Transverse colon (tissue), 4 donors: ENCODE measurements around the gene PDCD1.

ENCODE experiments used
- CTCF ChIP-seq, 5 experiments: fragments of 200-600 bp in 3 of 5; fragments of 450-650 bp in 2 of 5; sonication (generic) in 3 of 5; IDR thresholded peaks; 1 replicate in 2 of 5; 2 replicates in 3 of 5; pipeline ENCODE4 v1.5.1; 2016 to 2017; ENCODE audit warnings: antibody characterized with exemption in 5 of 5, inconsistent platforms in 3 of 5, mild to moderate bottlenecking in 2 of 5, moderate library complexity in 1 of 5
- POLR2A ChIP-seq: fragments of 450-650 bp; IDR thresholded peaks from one replicate; pipeline ENCODE4 v1.6.1; 2016; ENCODE audit warnings: antibody characterized with exemption, mild to moderate bottlenecking, moderate library complexity
- POLR2AphosphoS5 ChIP-seq, 3 donors: sonication (generic); formaldehyde crosslinking; IDR thresholded peaks; one replicate each; pipeline ENCODE4 v1.6.1; 2016; ENCODE audit warnings: antibody characterized with exemption in 3 of 3

- TF ChIP-seq POLR2AphosphoS5 (IDR thresholded peaks at IDR 0.05) = no peak
- no peak for TF ChIP-seq CTCF (IDR thresholded peaks at IDR 0.05)
- no peak for TF ChIP-seq POLR2A
Measured at GRCh38 chr2:241862775-241863535, 4.3 kb upstream of the PDCD1 start.
